DND-41 (cell line): ENCODE data around the gene ANKRD49.
A peak's percentile ranks its signal among the peaks of the same experiment; 100 is the strongest.

Source experiments
- ATAC-seq: fragments of 200-7000 bp; cut with Tn5 transposase; 3 replicates; pipeline ENCODE4 v1.9.1; 2021; ENCODE audit warnings: low read depth; ENCODE audit not compliant: insufficient read depth
- DNase-seq: peaks from one replicate; pipeline ENCODE4 v3.0.0-alpha.2; 2020
- H2AFZ ChIP-seq: 2 replicates; pipeline ENCODE4 v1.6.0; 2012; ENCODE audit warnings: low read depth, low read length
- H3K27ac ChIP-seq: 2 replicates; pipeline ENCODE4 v1.5.1; 2012; ENCODE audit warnings: low read length, inconsistent platforms
- H3K27me3 ChIP-seq: fragments of 200-600 bp; sonication (generic); 2 replicates; pipeline ENCODE4 v1.6.0; 2012; ENCODE audit warnings: low read length, mild to moderate bottlenecking, inconsistent platforms; ENCODE audit not compliant: insufficient read depth, poor library complexity
- H3K36me3 ChIP-seq: 2 replicates; pipeline ENCODE4 v1.5.1; 2012; ENCODE audit warnings: low read length, inconsistent platforms; ENCODE audit not compliant: insufficient read depth
- H3K4me1 ChIP-seq: 2 replicates; pipeline ENCODE4 v1.5.1; 2012; ENCODE audit warnings: mild to moderate bottlenecking, low read length; ENCODE audit not compliant: insufficient read depth
- H3K4me2 ChIP-seq: 2 replicates; pipeline ENCODE4 v1.6.0; 2012; ENCODE audit warnings: mild to moderate bottlenecking, moderate library complexity, low read length, inconsistent platforms; ENCODE audit not compliant: insufficient read depth
- H3K4me3 ChIP-seq, 2 experiments: fragments of 200-600 bp in 1 of 2; shearing (Covaris generic) in 1 of 2; 2 replicates each; pipeline ENCODE4 v1.5.1; 2012 to 2016; ENCODE audit warnings: inconsistent platforms in 2 of 2, low read length in 2 of 2, mild to moderate bottlenecking in 2 of 2, low read depth in 1 of 2, moderate library complexity in 1 of 2
- H3K79me2 ChIP-seq: 2 replicates; pipeline ENCODE4 v1.6.0; 2012; ENCODE audit warnings: low read length, inconsistent platforms; ENCODE audit not compliant: insufficient read depth
- H3K9ac ChIP-seq: 2 replicates; pipeline ENCODE4 v1.6.0; 2012; ENCODE audit warnings: low read depth, mild to moderate bottlenecking, inconsistent platforms, low read length, moderate library complexity
- H3K9me3 ChIP-seq: 2 replicates; pipeline ENCODE4 v1.5.1; 2012; ENCODE audit warnings: low read length, moderate library complexity, mild to moderate bottlenecking, inconsistent platforms; ENCODE audit not compliant: insufficient read depth, severe bottlenecking
- H4K20me1 ChIP-seq: 2 replicates; pipeline ENCODE4 v1.6.0; 2012; ENCODE audit warnings: low read length; ENCODE audit not compliant: insufficient read depth
- CTCF ChIP-seq: IDR thresholded peaks from 2 replicates; pipeline ENCODE4 v1.5.1; 2012; ENCODE audit warnings: borderline replicate concordance, low read length, moderate library complexity, mild to moderate bottlenecking; ENCODE audit not compliant: poor library complexity, severe bottlenecking; ENCODE audit errors: extremely low read depth
- EZH2 ChIP-seq: IDR thresholded peaks from 3 replicates; pipeline ENCODE4 v1.6.1; 2012; ENCODE audit warnings: borderline replicate concordance, low read depth, mild to moderate bottlenecking, moderate library complexity, low read length, inconsistent platforms; ENCODE audit not compliant: severe bottlenecking

ANKRD49 gene

DNA sequence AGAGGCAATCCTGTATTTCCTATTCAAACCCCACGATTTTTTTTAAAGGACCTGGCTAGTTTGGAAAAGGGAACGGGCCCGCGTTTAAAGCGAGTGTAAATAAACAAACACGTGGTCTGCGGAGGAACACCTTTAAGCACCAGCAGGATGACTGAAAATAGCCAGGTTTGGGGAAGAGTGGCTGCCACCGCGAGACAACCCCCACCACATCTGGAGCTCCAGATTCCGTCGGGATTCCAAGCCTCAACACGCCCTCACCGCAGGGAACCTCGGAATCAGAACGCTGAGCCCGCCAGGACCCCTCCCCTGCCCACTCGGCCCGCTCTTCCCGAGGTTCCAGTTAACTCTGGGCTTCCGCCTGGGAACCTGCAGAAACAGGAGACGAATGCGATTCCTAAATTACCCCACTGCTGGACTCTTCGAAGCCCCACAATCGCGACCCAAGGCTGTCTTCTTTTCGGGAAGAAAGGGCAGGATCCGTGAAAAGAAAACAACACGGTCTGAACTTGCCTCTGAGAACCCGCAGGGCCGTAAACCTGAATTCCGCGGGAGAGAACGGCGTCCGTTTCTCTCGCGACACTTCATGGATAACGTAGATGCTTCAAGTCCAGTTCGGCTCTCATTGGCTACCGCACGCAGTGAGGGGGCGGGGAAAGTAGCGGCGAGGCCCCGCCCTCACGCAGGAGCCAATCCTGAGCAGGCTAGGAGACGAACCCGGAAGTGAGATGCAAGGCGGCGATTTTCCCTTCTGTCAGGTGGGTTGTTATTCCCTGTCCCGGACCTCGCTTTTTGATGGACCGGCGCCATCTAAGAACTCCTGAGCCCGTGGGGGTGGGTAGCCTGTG lies at the start of gene ANKRD49, which contains the start of gene MRE11:
TSS of gene ANKRD49 (plus strand) at position 704 of the 845 bp plus-strand sequence. CDS start 2,710 bp downstream, outside the sequence.
TSS of gene MRE11 (minus strand) at position 564 of the 845 bp plus-strand sequence. CDS start 1,043 bp downstream, outside the sequence.
- peak within 1 kb of the TSS; percentile 92 for H3K9ac ChIP-seq
- peak within 1 kb of the TSS; percentile 89 for H3K4me2 ChIP-seq
- peak within 1 kb of the TSS; percentile 85 to 87 for H3K4me3 ChIP-seq
- peak within 1 kb of the TSS; percentile 92 for H2AFZ ChIP-seq
- H3K27ac ChIP-seq = peak within 1 kb of the TSS; percentile 94
- peaks cover 51% of the 10 kb centered on the region for H3K36me3 ChIP-seq
- TF ChIP-seq EZH2 = no peak
- no peak for TF ChIP-seq CTCF
- peak; percentile 98 for ATAC-seq
- no peaks in the 10 kb centered on the region for H3K9me3 ChIP-seq
- H3K4me1 ChIP-seq = peaks cover 35% of the 10 kb centered on the region
- no peaks in the 10 kb centered on the region for H3K27me3 ChIP-seq
- peak; percentile 97 for DNase-seq
- peaks cover 9% of the 10 kb centered on the region for H4K20me1 ChIP-seq
- peaks cover 70% of the 10 kb centered on the region for H3K79me2 ChIP-seq

- Histone ChIP-seq H3K4me3 (no peak overlapping the region), H3K36me3 (peaks cover 80% of the 10 kb centered on the region), H3K79me2 (no peaks in the 10 kb centered on the region), H4K20me1 (no peaks in the 10 kb centered on the region), H3K4me2 (no peak overlapping the region), H3K9ac (no peak overlapping the region), H3K27me3 (no peaks in the 10 kb centered on the region), H2AFZ (no peak overlapping the region), H3K4me1 (no peaks in the 10 kb centered on the region), H3K27ac (no peak overlapping the region), H3K9me3 (no peaks in the 10 kb centered on the region)
- DNase-seq (no peak), ATAC-seq (no peak)
- TF ChIP-seq EZH2 (no peak), CTCF (no peak)
Observed at GRCh38 chr11:94445641-94446040, 48.1 kb upstream of the ANKRD49 start.

DNA sequence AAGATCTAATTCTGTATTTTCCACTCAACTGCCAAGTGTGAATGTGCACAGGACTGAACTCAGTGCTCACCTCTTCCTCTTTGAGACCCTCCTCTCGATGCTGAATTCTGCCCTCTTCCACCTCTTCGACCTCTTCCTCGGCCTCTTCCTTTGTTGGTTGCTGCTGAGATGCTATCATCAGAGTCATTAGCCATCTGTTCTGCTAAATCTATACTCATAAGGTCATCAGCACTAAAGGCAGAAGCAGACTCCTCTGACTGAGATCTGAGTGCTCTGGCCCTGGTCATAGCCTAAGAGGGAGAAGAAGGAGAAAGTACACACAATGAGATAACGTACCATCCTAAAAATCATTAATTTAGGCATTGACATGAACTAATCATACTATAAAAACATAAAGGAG lies 46.6 kb upstream of the ANKRD49 start:
- no peak overlapping the region for H3K4me2 ChIP-seq
- peaks cover 67% of the 10 kb centered on the region for H3K36me3 ChIP-seq
- H3K27me3 ChIP-seq = no peaks in the 10 kb centered on the region
- no peak overlapping the region for H3K9ac ChIP-seq
- no peaks in the 10 kb centered on the region for H3K79me2 ChIP-seq
- H3K4me3 ChIP-seq = no peak overlapping the region
- H3K9me3 ChIP-seq = no peaks in the 10 kb centered on the region
- ATAC-seq (no peak), DNase-seq (no peak)
- H3K27ac ChIP-seq = no peak overlapping the region
- no peaks in the 10 kb centered on the region for H3K4me1 ChIP-seq
- no peak overlapping the region for H2AFZ ChIP-seq
- no peak for TF ChIP-seq CTCF
- no peak for TF ChIP-seq EZH2
- no peaks in the 10 kb centered on the region for H4K20me1 ChIP-seq

DNA sequence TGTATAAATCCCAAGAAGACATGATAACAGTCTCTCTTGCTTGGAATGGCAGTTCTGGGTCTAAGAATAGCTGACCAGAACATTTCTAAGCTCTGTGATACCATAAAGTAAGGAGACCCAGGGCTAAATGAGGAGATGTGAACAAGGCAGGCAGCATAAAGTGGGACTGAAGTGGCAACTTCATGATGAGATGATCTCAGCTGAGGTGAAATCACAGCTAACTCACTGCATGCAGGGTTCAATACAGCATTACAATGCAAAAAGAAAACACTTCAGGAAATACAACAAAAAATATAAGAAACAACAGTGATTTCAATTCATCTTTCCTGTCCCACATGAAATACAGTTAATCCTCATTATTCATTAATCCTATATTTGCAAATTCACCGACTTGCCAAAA lies 44.8 kb upstream of the ANKRD49 start:
- H3K9me3 ChIP-seq = no peaks in the 10 kb centered on the region
- H3K4me1 ChIP-seq = no peaks in the 10 kb centered on the region
- peaks cover 54% of the 10 kb centered on the region for H3K36me3 ChIP-seq
- DNase-seq = no peak
- TF ChIP-seq CTCF (no peak), EZH2 (no peak)
- no peaks in the 10 kb centered on the region for H3K27me3 ChIP-seq
- no peak overlapping the region for H3K4me3 ChIP-seq
- H3K9ac ChIP-seq = no peak overlapping the region
- no peaks in the 10 kb centered on the region for H4K20me1 ChIP-seq
- no peak overlapping the region for H3K27ac ChIP-seq
- H3K79me2 ChIP-seq = no peaks in the 10 kb centered on the region
- H3K4me2 ChIP-seq = no peak overlapping the region
- ATAC-seq = no peak
- no peak overlapping the region for H2AFZ ChIP-seq
